Lower leg skin (tissue), 4 donors: ENCODE data around the gene PSENEN. TPM values are rescaled to one million over a fixed set of nuclear protein-coding genes. Genes with fewer than 3 reads are reported as not detected.

Experiments
- DNase-seq, 2 donors: peaks; one replicate each; pipeline ENCODE4 v3.0.0-alpha.2; 2019; ENCODE audit warnings: low spot score in 2 of 2
- H3K4me3 ChIP-seq: fragments of 200-600 bp; sonication (generic); 2 replicates; pipeline ENCODE4 v1.5.1; 2017; ENCODE audit warnings: mild to moderate bottlenecking, low read depth; ENCODE audit not compliant: poor library complexity, severe bottlenecking
- CTCF ChIP-seq, 3 donors: fragments of 450-650 bp; IDR thresholded peaks; one replicate each; pipeline ENCODE4 v1.5.1; 2016; ENCODE audit warnings: antibody characterized with exemption in 3 of 3, mild to moderate bottlenecking in 3 of 3, moderate library complexity in 2 of 3
- POLR2A ChIP-seq, 2 donors: fragments of 450-650 bp; IDR thresholded peaks; one replicate each; pipeline ENCODE4 v1.6.1; 2016 to 2017; ENCODE audit warnings: antibody characterized with exemption in 2 of 2, mild to moderate bottlenecking in 1 of 2, moderate library complexity in 1 of 2
- WGBS, 2 donors: methylation state at CpG; one replicate each; pipeline ENCODE4 v1.1.5; 2018; 5-methylcytosine and 5-hydroxymethylcytosine counted together
- intact Hi-C: fragments of 100-400 bp; cut with DNase I; formaldehyde crosslinking; loops from one replicate; pipeline ENCODE4 v1.15.0; 2023; ENCODE audit warnings: low total_unique reads
- total RNA-seq, 4 donors: library from RNA; depleted of rRNA; stranded (reverse); fragments of >200 nt; gene quantifications; one replicate each; pipeline ENCODE4 v1.1.0, GENCODE V29; 2016

PSENEN gene
- total RNA-seq, 4 donors from 2014 or later, result 13.7 to 47.4 (median 30.8) TPM

GRCh38 chr19:35748106-35749020 lies 2.9 kb downstream of the PSENEN start, which contains the start of gene LIN37:
Gene LIN37 (plus strand): TSS chr19:35748576. CDS start chr19:35748725, 149 bp downstream.
- H3K4me3 ChIP-seq, result peak within 1 kb of the TSS; percentile 48
- TF ChIP-seq POLR2A (IDR thresholded peaks at IDR 0.05), result peak in 1 of 2 donors; percentile 57
- no peak for TF ChIP-seq CTCF (IDR thresholded peaks at IDR 0.05)
- intact Hi-C loops, result no loop called here
- DNase-seq, result peak; percentile 100
- 1% methylated on average over 45 of the region's 45 CpGs for WGBS, 2 donors

- WGBS, 2 donors, result 77 to 89% methylated on average over 5 of the region's 5 CpGs
- no peak for TF ChIP-seq POLR2A (IDR thresholded peaks at IDR 0.05)
- no peak for TF ChIP-seq CTCF (IDR thresholded peaks at IDR 0.05)
- H3K4me3 ChIP-seq, result no peak overlapping the region
- no peak for DNase-seq
- intact Hi-C loops, result no loop called here
These were observed 4.7 kb downstream of the PSENEN start for GRCh38 chr19:35750167-35750566.

GRCh38 chr19:35751839-35752745 lies 6.6 kb downstream of the PSENEN start:
- H3K4me3 ChIP-seq, result no peak overlapping the region
- intact Hi-C loops, result no loop called here
- no peak for DNase-seq
- TF ChIP-seq CTCF (IDR thresholded peaks at IDR 0.05) (no peak), POLR2A (IDR thresholded peaks at IDR 0.05) (no peak)
- WGBS, 2 donors, result 86 to 89% methylated on average over 11 to 13 of the region's 14 CpGs

- no peak for TF ChIP-seq CTCF (IDR thresholded peaks at IDR 0.05)
- TF ChIP-seq POLR2A (IDR thresholded peaks at IDR 0.05), result no peak
- intact Hi-C loops, result no loop called here
- 95 to 96% methylated on average over 20 of the region's 20 CpGs for WGBS, 2 donors
- DNase-seq, result peak in 1 of 2 donors; percentile 84
- no peak overlapping the region for H3K4me3 ChIP-seq
These were observed 7.4 kb downstream of the PSENEN start for GRCh38 chr19:35752746-35753350.

- intact Hi-C loops, result no loop called here
- 87% methylated on average over 20 of the region's 20 CpGs for WGBS, 2 donors
- no peak for TF ChIP-seq POLR2A (IDR thresholded peaks at IDR 0.05)
- TF ChIP-seq CTCF (IDR thresholded peaks at IDR 0.05), result no peak
- H3K4me3 ChIP-seq, result no peak overlapping the region
- peak in 1 of 2 donors; percentile 87 for DNase-seq
These were observed 8.4 kb downstream of the PSENEN start for GRCh38 chr19:35753634-35754369.
